ENCODE measurements around the gene GRK5. TPM values are rescaled to one million over a fixed set of nuclear protein-coding genes. Genes with fewer than 3 reads are reported as not detected.

The GRK5 gene
- total RNA-seq, 4 donors from 2014 or later, result 15.9 to 53.8 (median 18.4) TPM

GRCh38 chr10:119410361-119411116 lies 203.2 kb downstream of the GRK5 start:
- ATAC-seq (ENCODE audit: low FRiP score) (no peak), DNase-seq (ENCODE audit: low spot score) (no peak)
- no peak for TF ChIP-seq CTCF (IDR thresholded peaks at IDR 0.05)

- DNase-seq (ENCODE audit: low spot score) (no peak), ATAC-seq (ENCODE audit: low FRiP score) (peak; percentile 52)
Measured at GRCh38 chr10:119412244-119413092, 205.1 kb downstream of the GRK5 start.

GRCh38 chr10:119413093-119413453 lies 205.7 kb downstream of the GRK5 start:
- no peak for DNase-seq (ENCODE audit: low spot score)
- ATAC-seq (ENCODE audit: low FRiP score), result no peak
- TF ChIP-seq CTCF (IDR thresholded peaks at IDR 0.05), result no peak

More at GRCh38 chr10:119412244-119413092, 205.1 kb downstream of the GRK5 start:
- TF ChIP-seq CTCF (IDR thresholded peaks at IDR 0.05), result no peak

GRCh38 chr10:119413471-119414080 lies 206.2 kb downstream of the GRK5 start:
- ATAC-seq (ENCODE audit: low FRiP score), result peak; percentile 32
- DNase-seq (ENCODE audit: low spot score), result no peak
- no peak for TF ChIP-seq CTCF (IDR thresholded peaks at IDR 0.05)

GRCh38 chr10:119414081-119414611 lies 206.8 kb downstream of the GRK5 start:
- ATAC-seq (ENCODE audit: low FRiP score) (peak; percentile 10), DNase-seq (ENCODE audit: low spot score) (no peak)
- no peak for TF ChIP-seq CTCF (IDR thresholded peaks at IDR 0.05)

- DNase-seq (ENCODE audit: low spot score), result no peak
- no peak for ATAC-seq (ENCODE audit: low FRiP score)
- no peak for TF ChIP-seq CTCF (IDR thresholded peaks at IDR 0.05)
Measured at GRCh38 chr10:119415121-119415520, 207.8 kb downstream of the GRK5 start.
